Heart left ventricle (tissue), 16 donors: ENCODE measurements around the gene FAM98C. TPM values are rescaled to one million over a fixed set of nuclear protein-coding genes. Genes with fewer than 3 reads are reported as not detected.
A peak's percentile ranks its signal among the peaks of the same experiment; 100 is the strongest.

Experiments
- ATAC-seq, 4 donors: fragments of 200-7000 bp; cut with Tn5 transposase; one replicate each; pipeline ENCODE4 v1.9.1; 2020 to 2022; ENCODE audit warnings: moderate library complexity in 4 of 4, mild to moderate bottlenecking in 3 of 4, moderate number of reproducible peaks in 1 of 4
- DNase-seq, 5 donors: peaks; one replicate each; pipeline ENCODE4 v3.0.0-alpha.2; 2020
- H3K27ac ChIP-seq, 12 donors: fragments of 200-600 bp; sonication (generic) in 4 of 12; one replicate each; pipeline versions ENCODE4 v1.5.0 to v1.8.0; 2016 to 2022; ENCODE audit warnings: mild to moderate bottlenecking in 2 of 12
- H3K27me3 ChIP-seq, 9 donors: fragments of 200-600 bp; sonication (generic) in 2 of 9; one replicate each; pipeline versions ENCODE4 v1.5.1 to v1.8.0; 2016 to 2022; ENCODE audit warnings: mild to moderate bottlenecking in 3 of 9
- H3K36me3 ChIP-seq, 9 donors: fragments of 200-600 bp; sonication (generic) in 2 of 9; one replicate each; pipeline versions ENCODE4 v1.5.0 to v1.8.0; 2018 to 2022; ENCODE audit warnings: mild to moderate bottlenecking in 2 of 9
- H3K4me1 ChIP-seq, 12 donors: fragments of 200-600 bp; sonication (generic) in 4 of 12; one replicate each; pipeline versions ENCODE4 v1.5.0 to v1.8.0; 2016 to 2022; ENCODE audit warnings: mild to moderate bottlenecking in 3 of 12
- H3K4me3 ChIP-seq, 12 donors: fragments of 200-600 bp; sonication (generic) in 4 of 12; one replicate each; pipeline versions ENCODE4 v1.5.0 to v1.8.0; 2017 to 2022; ENCODE audit warnings: mild to moderate bottlenecking in 9 of 12, moderate library complexity in 4 of 12
- H3K9me3 ChIP-seq, 12 donors: fragments of 200-600 bp; sonication (generic) in 4 of 12; one replicate each; pipeline versions ENCODE4 v1.5.0 to v1.8.0; 2016 to 2022; ENCODE audit warnings: mild to moderate bottlenecking in 1 of 12
- POLR2A ChIP-seq, 2 donors: fragments of 450-650 bp; IDR thresholded peaks; one replicate each; pipeline ENCODE4 v1.6.1; 2017; ENCODE audit warnings: antibody characterized with exemption in 2 of 2, mild to moderate bottlenecking in 2 of 2, moderate library complexity in 2 of 2
- WGBS, 4 donors: extraction: QIAGEN DNeasy Blood & Tissue Kit in 2 of 4; methylation state at CpG; one replicate each; pipeline versions ENCODE4 v1.1.5 to v1.1.7; 2013 to 2018; 5-methylcytosine and 5-hydroxymethylcytosine counted together
- intact Hi-C, 10 donors: fragments of 100-400 bp; cut with DNase I; formaldehyde crosslinking; loops; one replicate each; pipeline versions ENCODE4 v1.11.1 to v1.14.2; 2022
- polyA plus RNA-seq, 2 donors: library from polyadenylated mRNA; stranded (reverse); fragments of 200-250 nt; gene quantifications; one replicate each; pipeline ENCODE4 v1.2.3, GENCODE V29; 2013
- total RNA-seq, 9 donors: library from RNA; depleted of rRNA in 2 of 9; stranded (reverse); fragments of >200 nt in 2 of 9; fragmentation: NEBNext Ultra II Directional in 3 of 9; extraction: Animal tissue kit (Norgen Biotek cat#: 25700) in 3 of 9; gene quantifications; one replicate each; pipeline versions ENCODE4 v1.1.0 to v1.2.4, GENCODE V29; 2016 to 2023
- TF ChIP-seq, protein P1 (sequence below), 12 donors: fragments of 200-600 bp; sonication (generic) in 4 of 12; IDR thresholded peaks; one replicate each; pipeline versions ENCODE4 v1.5.0 to v1.8.0; 2018 to 2022; ENCODE audit warnings: antibody characterized with exemption in 12 of 12, mild to moderate bottlenecking in 5 of 12
- donor health status: ischemic (EF 13 %, LVEDD 7.1; RV severe dilation, severe dysfunction).
- donor health status: healthy with polysubstance abuse.
- donor health status: DM: no; HTN: yes; CAD: no.
- donor health status: DM: no; HTN: no; CAD: no.
- donor health status: ischemic (EF 25% LVEDD 6.9; RV normal size, moderate dysfunction).
- donor health status: ischemic (EF 25% LVEDD 5.7; RV mildly dilated, moderate dysfunction).
- donor health status: healthy.
- donor health status: DM: yes; HTN: yes; CAD: no.
- donor health status: ischemic (EF 35%, LVEDD 5.7; RV mildly dilated, moderate dysfunction).
- donor health status: nonischemic (EF 11% LVEDD 7.7; RV severe dilation, severe dysfunction).
- donor health status: DM: yes; HTN: yes; CAD: no.
- donor health status: PGD.
- donor health status: ischemic (EF 29% LVEDD 5.4; RV normal size, mild dysfunction).
- donor health status: nonischemic (EF 23%, LVEDD 6.1; RV moderate dilation, normal function).

FAM98C gene
- total and polyA plus RNA-seq, 11 donors = 9.3 to 15.8 (median 11.8) TPM

DNA sequence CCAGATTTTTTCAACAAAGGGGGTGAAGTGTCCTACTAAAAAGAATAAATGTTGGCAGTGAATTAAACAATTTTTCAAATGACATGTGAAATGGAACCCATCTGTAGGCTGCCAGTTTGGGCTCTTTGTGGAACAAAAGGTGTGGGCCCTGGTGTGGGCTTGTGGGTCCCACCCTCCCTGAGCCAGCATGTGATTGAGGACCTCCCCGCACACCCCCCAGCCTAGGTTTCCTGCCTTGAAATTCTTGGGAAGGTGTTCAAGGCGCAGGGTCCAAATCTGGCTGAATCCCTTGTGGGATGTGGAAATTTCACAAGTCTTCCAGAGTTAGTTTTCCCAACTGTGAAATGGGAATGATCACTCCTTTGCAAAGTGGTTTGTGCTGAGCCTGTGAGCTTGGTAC lies 19.1 kb upstream of the FAM98C start:
- Histone ChIP-seq H3K27me3 (peaks cover 0 to 30% (median 0%) of the 10 kb centered on the region in 9 donors), H3K4me3 (no peak overlapping the region), H3K36me3 (peaks cover 11 to 74% (median 65%) of the 10 kb centered on the region in 9 donors), H3K4me1 (peaks cover 0 to 33% (median 21%) of the 10 kb centered on the region in 12 donors), H3K27ac (no peak overlapping the region), H3K9me3 (no peaks in the 10 kb centered on the region)
- intact Hi-C loops = no loop called here
- no peak for DNase-seq
- no peak for ATAC-seq
- WGBS, 4 donors = 92 to 100% (median 95%) methylated on average over 2 of the region's 2 CpGs
- no peak for TF ChIP-seq POLR2A (IDR thresholded peaks at IDR 0.05)
- TF ChIP-seq, protein P1, sequence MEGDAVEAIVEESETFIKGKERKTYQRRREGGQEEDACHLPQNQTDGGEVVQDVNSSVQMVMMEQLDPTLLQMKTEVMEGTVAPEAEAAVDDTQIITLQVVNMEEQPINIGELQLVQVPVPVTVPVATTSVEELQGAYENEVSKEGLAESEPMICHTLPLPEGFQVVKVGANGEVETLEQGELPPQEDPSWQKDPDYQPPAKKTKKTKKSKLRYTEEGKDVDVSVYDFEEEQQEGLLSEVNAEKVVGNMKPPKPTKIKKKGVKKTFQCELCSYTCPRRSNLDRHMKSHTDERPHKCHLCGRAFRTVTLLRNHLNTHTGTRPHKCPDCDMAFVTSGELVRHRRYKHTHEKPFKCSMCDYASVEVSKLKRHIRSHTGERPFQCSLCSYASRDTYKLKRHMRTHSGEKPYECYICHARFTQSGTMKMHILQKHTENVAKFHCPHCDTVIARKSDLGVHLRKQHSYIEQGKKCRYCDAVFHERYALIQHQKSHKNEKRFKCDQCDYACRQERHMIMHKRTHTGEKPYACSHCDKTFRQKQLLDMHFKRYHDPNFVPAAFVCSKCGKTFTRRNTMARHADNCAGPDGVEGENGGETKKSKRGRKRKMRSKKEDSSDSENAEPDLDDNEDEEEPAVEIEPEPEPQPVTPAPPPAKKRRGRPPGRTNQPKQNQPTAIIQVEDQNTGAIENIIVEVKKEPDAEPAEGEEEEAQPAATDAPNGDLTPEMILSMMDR (IDR thresholded peaks at IDR 0.05) = no peak

DNA sequence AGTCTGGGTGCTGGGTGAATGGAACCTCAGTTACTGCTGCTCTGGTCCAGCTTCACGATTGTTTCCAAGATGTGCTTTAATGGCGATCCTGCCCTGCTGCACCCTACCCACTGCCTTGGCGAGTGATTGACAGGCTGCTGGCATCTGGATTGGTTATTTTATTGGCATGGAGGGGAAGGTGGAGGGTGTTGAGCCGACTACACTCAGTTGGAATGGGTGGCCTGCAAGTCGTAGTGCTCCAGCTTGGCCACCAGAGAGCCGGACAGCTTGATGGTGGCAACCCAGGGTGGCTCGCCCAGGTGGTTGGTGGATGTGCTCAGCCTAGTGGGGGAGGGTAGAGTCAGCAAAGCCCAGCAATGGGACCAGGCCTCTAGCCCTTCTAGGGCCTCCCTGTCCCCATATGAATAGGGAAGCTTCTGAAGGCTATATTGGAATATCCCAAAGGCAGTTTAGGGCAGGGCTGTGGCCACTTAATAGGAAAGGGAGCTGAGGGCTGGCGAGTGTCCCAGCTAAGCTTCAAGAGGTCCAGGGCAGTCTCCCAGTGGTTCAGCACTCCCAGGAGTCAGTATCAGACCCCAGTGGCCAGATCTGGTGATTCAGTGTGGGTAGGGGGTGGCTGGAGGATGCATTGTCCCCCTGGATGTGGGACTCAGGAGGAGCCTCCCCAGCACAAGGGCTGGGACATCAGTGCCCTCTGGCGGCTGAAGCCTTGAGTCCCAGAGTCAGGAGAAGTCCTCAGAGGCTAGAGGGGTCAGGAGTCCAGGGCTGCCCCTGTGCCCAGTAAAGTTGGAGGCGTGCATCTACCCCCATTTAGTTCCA lies 18.5 kb upstream of the FAM98C start:
- no peak for ATAC-seq
- no peak for TF ChIP-seq POLR2A (IDR thresholded peaks at IDR 0.05)
- TF ChIP-seq, protein P1 (IDR thresholded peaks at IDR 0.05) = no peak

DNA sequence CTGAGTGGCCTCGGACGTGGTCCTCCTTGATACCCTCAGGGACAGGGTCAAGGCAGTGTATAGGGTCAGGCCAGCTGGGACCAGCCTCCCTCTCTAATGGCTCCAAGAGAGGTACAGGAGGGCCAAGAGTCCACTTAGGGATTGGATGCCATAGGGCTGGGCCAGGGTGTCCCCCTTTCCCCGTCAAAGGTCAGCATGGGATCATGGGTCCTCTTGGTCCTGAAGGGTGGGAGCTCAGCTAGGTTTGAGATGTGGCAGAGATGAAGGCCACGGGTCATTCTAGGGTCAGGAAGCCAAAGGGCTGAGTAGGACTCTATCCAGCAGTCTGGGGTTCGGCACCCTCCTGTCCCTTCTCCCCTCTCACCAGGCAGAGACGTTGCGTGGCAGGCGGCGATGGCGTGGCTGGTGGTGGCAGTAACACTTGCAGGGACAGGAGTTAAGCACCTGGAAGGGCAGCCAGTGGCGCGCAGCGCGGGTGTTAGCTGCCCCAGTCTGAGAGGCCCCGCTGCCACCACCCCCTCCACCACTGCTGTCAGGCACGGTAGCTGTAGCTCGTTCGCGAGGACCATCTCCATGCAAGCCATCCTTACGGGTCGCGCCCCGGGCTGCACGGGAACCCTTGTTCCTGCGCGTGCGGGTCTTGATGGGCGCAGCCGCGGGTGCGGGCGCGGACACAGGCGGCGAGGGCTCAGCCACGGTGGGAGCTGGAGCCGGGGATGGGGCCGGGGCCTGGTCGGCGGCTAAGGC lies 17.7 kb upstream of the FAM98C start:
- WGBS, 4 donors = 77 to 87% (median 83%) methylated on average over 22 to 40 of the region's 40 CpGs
- DNase-seq = peak in 1 of 5 donors; percentile 62
- Histone ChIP-seq H3K9me3 (no peaks in the 10 kb centered on the region), H3K36me3 (peaks cover 6 to 59% (median 50%) of the 10 kb centered on the region in 9 donors), H3K27me3 (peaks cover 0 to 36% (median 0%) of the 10 kb centered on the region in 9 donors), H3K4me1 (peaks cover 0 to 42% (median 25%) of the 10 kb centered on the region in 12 donors), H3K4me3 (no peak overlapping the region), H3K27ac (no peak overlapping the region)
- no peak for ATAC-seq
- TF ChIP-seq, protein P1 (IDR thresholded peaks at IDR 0.05) = peak in 1 of 12 donors; percentile 1
- TF ChIP-seq POLR2A (IDR thresholded peaks at IDR 0.05) = no peak
- intact Hi-C loops = no loop called here

More for the DNA sequence above, 18.5 kb upstream of the FAM98C start:
- Histone ChIP-seq H3K27ac (no peak overlapping the region), H3K4me1 (peaks cover 0 to 39% (median 25%) of the 10 kb centered on the region in 12 donors), H3K36me3 (peaks cover 10 to 67% (median 58%) of the 10 kb centered on the region in 9 donors), H3K4me3 (no peak overlapping the region), H3K27me3 (peaks cover 0 to 36% (median 0%) of the 10 kb centered on the region in 9 donors), H3K9me3 (no peaks in the 10 kb centered on the region)
- intact Hi-C loops = no loop called here
- WGBS, 4 donors = 77 to 88% (median 86%) methylated on average over 9 to 10 of the region's 10 CpGs
- DNase-seq = no peak

DNA sequence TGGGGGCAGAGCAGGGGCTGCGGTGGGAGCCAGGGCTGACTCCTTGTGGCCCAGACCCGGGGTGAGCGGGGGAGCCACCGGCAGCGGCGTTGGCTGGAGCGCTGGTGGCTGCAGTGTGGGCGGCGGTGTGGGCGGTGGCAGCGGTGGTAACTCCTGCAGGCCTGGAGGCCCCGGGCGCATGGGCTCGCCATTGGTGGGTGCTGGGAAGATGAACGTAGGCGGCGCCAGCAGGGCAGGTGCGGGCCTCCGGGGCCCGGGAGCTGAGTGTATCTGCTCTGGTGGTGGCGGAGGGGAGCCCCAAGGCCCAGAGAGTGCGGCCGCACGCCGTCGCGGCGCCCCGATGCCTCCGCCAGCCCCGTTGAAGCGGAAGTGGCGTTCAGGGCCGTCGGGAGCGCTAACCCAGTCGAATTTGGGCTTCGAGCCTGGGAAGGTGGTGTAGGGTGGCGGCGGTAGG lies 17.1 kb upstream of the FAM98C start:
- no peak overlapping the region for H3K27ac ChIP-seq
- TF ChIP-seq, protein P1 (IDR thresholded peaks at IDR 0.05) = no peak
- TF ChIP-seq POLR2A (IDR thresholded peaks at IDR 0.05) = no peak
- intact Hi-C loops = no loop called here
- H3K27me3 ChIP-seq = peaks cover 0 to 36% (median 0%) of the 10 kb centered on the region in 9 donors
- 60 to 83% (median 69%) methylated on average over 37 to 40 of the region's 40 CpGs for WGBS, 4 donors
- H3K9me3 ChIP-seq = no peaks in the 10 kb centered on the region
- peaks cover 6 to 53% (median 44%) of the 10 kb centered on the region in 9 donors for H3K36me3 ChIP-seq
- ATAC-seq (no peak), DNase-seq (peak in 1 of 5 donors; percentile 65)
- H3K4me1 ChIP-seq = peaks cover 0 to 42% (median 25%) of the 10 kb centered on the region in 12 donors
- no peak overlapping the region for H3K4me3 ChIP-seq
